ENCODE data around the gene USP10.

Gene USP10

GRCh38 chr16:84806256-84806889 lies 106.6 kb downstream of the USP10 start:
- peak; percentile 97 for ATAC-seq
- 0 out of 2 replicates have a peak, but pooled peaks have one; percentile 46 for TF ChIP-seq ZFP3 (CRISPR knock-in tag; IDR thresholded peaks at IDR 0.05)
- TF ChIP-seq PPARA (CRISPR knock-in tag; IDR thresholded peaks at IDR 0.05; ENCODE audit: borderline replicate concordance): no peak
- no peak for TF ChIP-seq RARB (CRISPR knock-in tag; IDR thresholded peaks at IDR 0.05)
- TF ChIP-seq, protein P1, sequence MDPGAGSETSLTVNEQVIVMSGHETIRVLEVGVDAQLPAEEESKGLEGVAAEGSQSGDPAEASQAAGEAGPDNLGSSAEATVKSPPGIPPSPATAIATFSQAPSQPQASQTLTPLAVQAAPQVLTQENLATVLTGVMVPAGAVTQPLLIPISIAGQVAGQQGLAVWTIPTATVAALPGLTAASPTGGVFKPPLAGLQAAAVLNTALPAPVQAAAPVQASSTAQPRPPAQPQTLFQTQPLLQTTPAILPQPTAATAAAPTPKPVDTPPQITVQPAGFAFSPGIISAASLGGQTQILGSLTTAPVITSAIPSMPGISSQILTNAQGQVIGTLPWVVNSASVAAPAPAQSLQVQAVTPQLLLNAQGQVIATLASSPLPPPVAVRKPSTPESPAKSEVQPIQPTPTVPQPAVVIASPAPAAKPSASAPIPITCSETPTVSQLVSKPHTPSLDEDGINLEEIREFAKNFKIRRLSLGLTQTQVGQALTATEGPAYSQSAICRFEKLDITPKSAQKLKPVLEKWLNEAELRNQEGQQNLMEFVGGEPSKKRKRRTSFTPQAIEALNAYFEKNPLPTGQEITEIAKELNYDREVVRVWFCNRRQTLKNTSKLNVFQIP (CRISPR knock-in tag; IDR thresholded peaks at IDR 0.05; ENCODE audit: borderline replicate concordance, low read depth): no peak
- TF ChIP-seq TSHZ2 (CRISPR knock-in tag; IDR thresholded peaks at IDR 0.05): no peak
- TF ChIP-seq TCF4 (CRISPR knock-in tag; IDR thresholded peaks at IDR 0.05; ENCODE audit: borderline replicate concordance): peak; percentile 48; the same call in 1 of the 2 replicates

- TF ChIP-seq ZFP30 (CRISPR knock-in tag; IDR thresholded peaks at IDR 0.05) (no peak), TCF4 (CRISPR knock-in tag; IDR thresholded peaks at IDR 0.05; ENCODE audit: borderline replicate concordance) (no peak), ZNF8 (CRISPR knock-in tag; IDR thresholded peaks at IDR 0.05) (no peak), ZNF565 (CRISPR knock-in tag; conservative IDR thresholded peaks at IDR 0.05; ENCODE audit: low read depth) (no peak), BACH2 (CRISPR knock-in tag; IDR thresholded peaks at IDR 0.05; ENCODE audit: borderline replicate concordance) (no peak), OSR1 (CRISPR knock-in tag; IDR thresholded peaks at IDR 0.05) (no peak), SNAI2 (CRISPR knock-in tag; IDR thresholded peaks at IDR 0.05) (no peak), ZC3H10 (CRISPR knock-in tag; IDR thresholded peaks at IDR 0.05) (no peak), ZFP3 (CRISPR knock-in tag; IDR thresholded peaks at IDR 0.05) (no peak), TOX (CRISPR knock-in tag; IDR thresholded peaks at IDR 0.05; ENCODE audit: borderline replicate concordance) (no peak)
- ATAC-seq: no peak
These were observed 107.1 kb downstream of the USP10 start for GRCh38 chr16:84806890-84807258.

DNA sequence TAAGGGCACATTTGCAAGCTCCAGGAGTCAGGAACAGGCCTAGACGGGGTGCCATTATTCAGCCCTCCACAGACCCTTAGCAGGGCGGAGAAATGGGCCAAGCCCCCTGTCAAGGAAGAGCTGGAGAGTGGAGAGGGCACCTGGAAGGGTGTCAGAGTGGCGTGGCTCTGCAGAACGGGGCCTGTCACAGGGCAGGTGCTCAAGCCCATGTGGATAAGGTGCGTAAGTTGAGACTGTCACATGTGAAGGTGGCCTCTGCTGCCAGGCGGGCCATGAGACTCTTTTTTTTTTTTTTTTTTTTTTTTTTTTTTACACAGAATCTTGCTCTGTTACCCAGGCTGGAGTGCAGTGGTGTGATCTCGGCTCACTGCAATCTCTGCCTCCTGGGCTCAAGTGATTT lies 108.0 kb downstream of the USP10 start:
- TF ChIP-seq ZNF565 (CRISPR knock-in tag; conservative IDR thresholded peaks at IDR 0.05; ENCODE audit: low read depth) (no peak), ESRRG (CRISPR knock-in tag; IDR thresholded peaks at IDR 0.05) (no peak), CSRNP3 (CRISPR knock-in tag; IDR thresholded peaks at IDR 0.05) (no peak), ZNF8 (CRISPR knock-in tag; IDR thresholded peaks at IDR 0.05) (no peak), GLIS3 (CRISPR knock-in tag; IDR thresholded peaks at IDR 0.05) (no peak), RARB (CRISPR knock-in tag; IDR thresholded peaks at IDR 0.05) (no peak), SNAI2 (CRISPR knock-in tag; IDR thresholded peaks at IDR 0.05) (no peak), TSHZ2 (CRISPR knock-in tag; IDR thresholded peaks at IDR 0.05) (no peak), PATZ1 (CRISPR knock-in tag; IDR thresholded peaks at IDR 0.05; ENCODE audit: borderline replicate concordance) (no peak), ZFP3 (CRISPR knock-in tag; IDR thresholded peaks at IDR 0.05) (no peak), CSDC2 (CRISPR knock-in tag; IDR thresholded peaks at IDR 0.05) (no peak), PPARA (CRISPR knock-in tag; IDR thresholded peaks at IDR 0.05; ENCODE audit: borderline replicate concordance) (no peak), ISL1 (CRISPR knock-in tag; IDR thresholded peaks at IDR 0.05) (no peak)
- no peak for ATAC-seq

All from SK-N-SH treated with all-trans-retinoic acid at 6 μM for 48 hours (cell line).